HepG2 (cell line): ENCODE measurements around the gene NSD2. TPM values are rescaled to one million over a fixed set of nuclear protein-coding genes. Genes with fewer than 3 reads are reported as not detected.
A peak's percentile ranks its signal among the peaks of the same experiment; 100 is the strongest.

ENCODE experiments used
- AGO1 ChIP-seq: fragments of 200-400 bp; formaldehyde crosslinking; IDR thresholded peaks from 2 replicates; pipeline ENCODE4 v1.6.1; 2017; ENCODE audit warnings: mild to moderate bottlenecking, low read depth, low read length, moderate library complexity; ENCODE audit not compliant: poor library complexity, severe bottlenecking
- BHLHE40 ChIP-seq: IDR thresholded peaks from 2 replicates; pipeline ENCODE4 v1.6.1; 2011; ENCODE audit warnings: low read length, improper control_type of control experiment
- CBFB ChIP-seq: sonication (generic); formaldehyde crosslinking; IDR thresholded peaks from 2 replicates; pipeline ENCODE4 v1.4.0; 2020; ENCODE audit warnings: missing genetic modification reagents
- ELK4 ChIP-seq: sonication (generic); formaldehyde crosslinking; IDR thresholded peaks from 2 replicates; pipeline ENCODE4 v1.9.0; 2021; ENCODE audit warnings: missing genetic modification reagents, borderline replicate concordance
- FOSL1 ChIP-seq: sonication (generic); formaldehyde crosslinking; IDR thresholded peaks from 2 replicates; pipeline ENCODE4 v1.9.0; 2021; ENCODE audit warnings: missing genetic modification reagents, borderline replicate concordance
- HDAC1 ChIP-seq: sonication (generic); formaldehyde crosslinking; IDR thresholded peaks from 2 replicates; pipeline ENCODE4 v1.5.1; 2020; ENCODE audit warnings: mild to moderate bottlenecking, missing genetic modification reagents
- IRX3 ChIP-seq: sonication (generic); formaldehyde crosslinking; IDR thresholded peaks from 2 replicates; pipeline ENCODE4 v1.8.1; 2023; ENCODE audit warnings: mild to moderate bottlenecking, low read depth, missing genetic modification reagents, borderline replicate concordance
- KDM2A ChIP-seq: sonication (generic); formaldehyde crosslinking; IDR thresholded peaks from 2 replicates; pipeline ENCODE4 v1.4.0; 2020; ENCODE audit warnings: low read depth, missing genetic modification reagents, borderline replicate concordance
- MBD4 ChIP-seq: IDR thresholded peaks from 2 replicates; pipeline ENCODE4 v1.6.1; 2012; ENCODE audit warnings: low read length, inconsistent platforms, borderline replicate concordance
- PLRG1 ChIP-seq: fragments of 450-650 bp; conservative IDR thresholded peaks from 2 replicates; pipeline ENCODE4 v1.6.1; 2016
- POGZ ChIP-seq: sonication (generic); formaldehyde crosslinking; IDR thresholded peaks from 2 replicates; pipeline ENCODE4 v1.4.0; 2020; ENCODE audit warnings: mild to moderate bottlenecking, missing genetic modification reagents
- SATB2 ChIP-seq: sonication (generic); formaldehyde crosslinking; IDR thresholded peaks from 2 replicates; pipeline ENCODE4 v1.5.0; 2020; ENCODE audit warnings: missing genetic modification reagents
- SKI ChIP-seq: fragments of 450-650 bp; IDR thresholded peaks from one replicate; pipeline ENCODE4 v1.6.1; 2018; ENCODE audit warnings: mild to moderate bottlenecking; ENCODE audit not compliant: partially characterized antibody
- SMAD3 ChIP-seq: sonication (generic); formaldehyde crosslinking; IDR thresholded peaks from 2 replicates; pipeline ENCODE4 v1.4.0; 2020; ENCODE audit warnings: missing genetic modification reagents
- TARDBP ChIP-seq: sonication (generic); formaldehyde crosslinking; IDR thresholded peaks from 2 replicates; pipeline ENCODE4 v1.8.0; 2022; ENCODE audit warnings: mild to moderate bottlenecking, missing genetic modification reagents
- ZNF230 ChIP-seq: sonication (generic); formaldehyde crosslinking; IDR thresholded peaks from 2 replicates; pipeline ENCODE4 v1.4.0; 2020; ENCODE audit warnings: mild to moderate bottlenecking, missing genetic modification reagents
- ZNF263 ChIP-seq: sonication (generic); formaldehyde crosslinking; IDR thresholded peaks from 2 replicates; pipeline ENCODE4 v1.4.0; 2020; ENCODE audit warnings: missing genetic modification reagents
- ZNF484 ChIP-seq: sonication (generic); formaldehyde crosslinking; IDR thresholded peaks from 2 replicates; pipeline ENCODE4 v1.5.1; 2020; ENCODE audit warnings: mild to moderate bottlenecking, low read depth, missing genetic modification reagents, borderline replicate concordance
- ZNF549 ChIP-seq: sonication (generic); formaldehyde crosslinking; IDR thresholded peaks from 2 replicates; pipeline ENCODE4 v1.5.0; 2020; ENCODE audit warnings: missing genetic modification reagents
- ZNF562 ChIP-seq: sonication (generic); formaldehyde crosslinking; IDR thresholded peaks from 2 replicates; pipeline ENCODE4 v1.8.0; 2022; ENCODE audit warnings: missing genetic modification reagents, borderline replicate concordance
- ZNF674 ChIP-seq: sonication (generic); formaldehyde crosslinking; IDR thresholded peaks from 2 replicates; pipeline ENCODE4 v1.5.0; 2020; ENCODE audit warnings: low read depth, mild to moderate bottlenecking, missing genetic modification reagents
- ZNF781 ChIP-seq: sonication (generic); formaldehyde crosslinking; IDR thresholded peaks from 2 replicates; pipeline ENCODE4 v1.5.1; 2020; ENCODE audit warnings: borderline replicate concordance, mild to moderate bottlenecking, missing genetic modification reagents; ENCODE audit errors: not compliant biosample characterization
- ZZZ3 ChIP-seq: sonication (generic); formaldehyde crosslinking; IDR thresholded peaks from 2 replicates; pipeline ENCODE4 v1.4.0; 2020; ENCODE audit warnings: missing genetic modification reagents, mild to moderate bottlenecking, borderline replicate concordance
- polyA plus RNA-seq, 8 experiments: library from polyadenylated mRNA; depleted of rRNA in 3 of 8; stranded (reverse) in 7 of 8; unstranded in 1 of 8; fragments of >200 nt; fragmentation: Illumina TruSeq in 4 of 8; extraction: Trizol in 4 of 8; gene quantifications; 2 replicates each; pipeline versions ENCODE4 v1.2.1 to v1.2.3, GENCODE V29; 2011 to 2016; ENCODE audit warnings: low read depth in 4 of 8, missing spikeins in 1 of 8, mixed read lengths in 1 of 8; ENCODE audit not compliant: insufficient read depth in 1 of 8
- total RNA-seq, 5 experiments: library from RNA; depleted of rRNA; stranded (reverse); fragments of >200 nt; fragmentation: Illumina TruSeq; extraction: Trizol; gene quantifications; 2 replicates each; pipeline ENCODE4 v1.2.3, GENCODE V29; 2016; ENCODE audit warnings: low read depth in 1 of 5
- TF ChIP-seq, protein P1 (sequence below), 2 experiments: sonication (generic) in 1 of 2; formaldehyde crosslinking in 1 of 2; IDR thresholded peaks; 2 replicates each; pipeline versions ENCODE4 v1.4.0 to v1.6.1; 2018 to 2020; ENCODE audit warnings: missing genetic modification reagents in 2 of 2, borderline replicate concordance in 1 of 2, low read depth in 1 of 2, mild to moderate bottlenecking in 1 of 2, missing biosample characterization in 1 of 2
- TF ChIP-seq, protein P2 (sequence below): sonication (generic); formaldehyde crosslinking; IDR thresholded peaks from 2 replicates; pipeline ENCODE4 v1.5.0; 2020; ENCODE audit warnings: mild to moderate bottlenecking, missing genetic modification reagents, moderate library complexity

NSD2 gene
- total and polyA plus RNA-seq, 2 of the 13 experiments (the other 11 are each of a cell fraction or from before 2014, with no cell fraction given), result 22.0 to 65.9 TPM

- TF ChIP-seq, protein P1, sequence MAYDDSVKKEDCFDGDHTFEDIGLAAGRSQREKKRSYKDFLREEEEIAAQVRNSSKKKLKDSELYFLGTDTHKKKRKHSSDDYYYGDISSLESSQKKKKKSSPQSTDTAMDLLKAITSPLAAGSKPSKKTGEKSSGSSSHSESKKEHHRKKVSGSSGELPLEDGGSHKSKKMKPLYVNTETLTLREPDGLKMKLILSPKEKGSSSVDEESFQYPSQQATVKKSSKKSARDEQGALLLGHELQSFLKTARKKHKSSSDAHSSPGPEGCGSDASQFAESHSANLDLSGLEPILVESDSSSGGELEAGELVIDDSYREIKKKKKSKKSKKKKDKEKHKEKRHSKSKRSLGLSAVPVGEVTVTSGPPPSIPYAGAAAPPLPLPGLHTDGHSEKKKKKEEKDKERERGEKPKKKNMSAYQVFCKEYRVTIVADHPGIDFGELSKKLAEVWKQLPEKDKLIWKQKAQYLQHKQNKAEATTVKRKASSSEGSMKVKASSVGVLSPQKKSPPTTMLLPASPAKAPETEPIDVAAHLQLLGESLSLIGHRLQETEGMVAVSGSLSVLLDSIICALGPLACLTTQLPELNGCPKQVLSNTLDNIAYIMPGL (CRISPR knock-in tag; IDR thresholded peaks at IDR 0.05; ENCODE audit: borderline replicate concordance in 1 of 2, low read depth in 1 of 2), result peak; percentile 56 to 89; a peak in 3 of 4 replicates
- TF ChIP-seq, protein P2, sequence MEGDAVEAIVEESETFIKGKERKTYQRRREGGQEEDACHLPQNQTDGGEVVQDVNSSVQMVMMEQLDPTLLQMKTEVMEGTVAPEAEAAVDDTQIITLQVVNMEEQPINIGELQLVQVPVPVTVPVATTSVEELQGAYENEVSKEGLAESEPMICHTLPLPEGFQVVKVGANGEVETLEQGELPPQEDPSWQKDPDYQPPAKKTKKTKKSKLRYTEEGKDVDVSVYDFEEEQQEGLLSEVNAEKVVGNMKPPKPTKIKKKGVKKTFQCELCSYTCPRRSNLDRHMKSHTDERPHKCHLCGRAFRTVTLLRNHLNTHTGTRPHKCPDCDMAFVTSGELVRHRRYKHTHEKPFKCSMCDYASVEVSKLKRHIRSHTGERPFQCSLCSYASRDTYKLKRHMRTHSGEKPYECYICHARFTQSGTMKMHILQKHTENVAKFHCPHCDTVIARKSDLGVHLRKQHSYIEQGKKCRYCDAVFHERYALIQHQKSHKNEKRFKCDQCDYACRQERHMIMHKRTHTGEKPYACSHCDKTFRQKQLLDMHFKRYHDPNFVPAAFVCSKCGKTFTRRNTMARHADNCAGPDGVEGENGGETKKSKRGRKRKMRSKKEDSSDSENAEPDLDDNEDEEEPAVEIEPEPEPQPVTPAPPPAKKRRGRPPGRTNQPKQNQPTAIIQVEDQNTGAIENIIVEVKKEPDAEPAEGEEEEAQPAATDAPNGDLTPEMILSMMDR (CRISPR knock-in tag), result peak; percentile 66
- no peak for TF ChIP-seq SATB2 (CRISPR knock-in tag)
- no peak; the same call in 1 of the 2 replicates for TF ChIP-seq BHLHE40
- TF ChIP-seq ZNF562 (CRISPR knock-in tag), result no peak
- TF ChIP-seq KDM2A (CRISPR knock-in tag), result peak; percentile 95
- peak; percentile 53; the same call in 1 of the 2 replicates for TF ChIP-seq SMAD3 (CRISPR knock-in tag)
- no peak for TF ChIP-seq ZNF230
- TF ChIP-seq PLRG1, result no peak
- no peak for TF ChIP-seq MBD4
- peak; percentile 79 for TF ChIP-seq TARDBP (CRISPR knock-in tag)
- TF ChIP-seq ZNF263 (CRISPR knock-in tag), result no peak; the same call in 1 of the 2 replicates
- peak; percentile 92 for TF ChIP-seq IRX3 (CRISPR knock-in tag)
- TF ChIP-seq ZNF484 (CRISPR knock-in tag), result peak; percentile 61; the same call in 1 of the 2 replicates
- peak; percentile 27 for TF ChIP-seq AGO1
- no peak for TF ChIP-seq ELK4 (CRISPR knock-in tag)
- peak; percentile 84 for TF ChIP-seq CBFB
- TF ChIP-seq ZZZ3 (CRISPR knock-in tag), result no peak; the same call in 1 of the 2 replicates
- no peak for TF ChIP-seq ZNF674 (CRISPR knock-in tag)
- TF ChIP-seq HDAC1, result peak; percentile 70
- no peak for TF ChIP-seq ZNF549 (CRISPR knock-in tag)
- peak; percentile 38 for TF ChIP-seq SKI
- TF ChIP-seq POGZ (CRISPR knock-in tag), result peak; percentile 49; the same call in 1 of the 2 replicates
- no peak for TF ChIP-seq FOSL1 (CRISPR knock-in tag)
- TF ChIP-seq ZNF781 (CRISPR knock-in tag), result no peak
Observed at GRCh38 chr4:2008921-2009650, 137.9 kb downstream of the NSD2 start, which contains the start of gene NELFA (continued).
